NCI-H748 (cell line): ENCODE results near the gene TMCC1.
"Not testable (repeated sequence)": the region's sequence is repeated elsewhere in the genome, so short reads cannot be mapped to it uniquely, and the experiment has no call there.

Experiments
- DNase-seq: peaks from one replicate; lab custom pipeline; 2025; ENCODE audit not compliant: unreplicated experiment; lab: John Stamatoyannopoulos, UW

Gene TMCC1

GRCh38 chr3:129734449-129734848 is 159.1 kb downstream of the TMCC1 start:
- no peak for DNase-seq

- no peak for DNase-seq
Observed at GRCh38 chr3:129732200-129732876, 161.2 kb downstream of the TMCC1 start.

- no peak for DNase-seq
Observed at GRCh38 chr3:129727707-129728106, 165.8 kb downstream of the TMCC1 start.

- DNase-seq, result no peak
Observed at GRCh38 chr3:129723558-129724324, 169.8 kb downstream of the TMCC1 start.

GRCh38 chr3:129722527-129722926 is 171.0 kb downstream of the TMCC1 start:
- DNase-seq, result no peak

- DNase-seq, result no peak
Observed at GRCh38 chr3:129718201-129718600, 175.3 kb downstream of the TMCC1 start.

GRCh38 chr3:129715854-129716253 is 177.7 kb downstream of the TMCC1 start:
- no peak for DNase-seq

GRCh38 chr3:129708328-129708861 is 185.1 kb downstream of the TMCC1 start:
- no peak for DNase-seq

- DNase-seq, result no peak
Observed at GRCh38 chr3:129705274-129705673, 188.2 kb downstream of the TMCC1 start.

- no peak for DNase-seq
Observed at GRCh38 chr3:129703913-129704312, 189.6 kb downstream of the TMCC1 start.

GRCh38 chr3:129702934-129703712 is 190.4 kb downstream of the TMCC1 start:
- DNase-seq, result no peak

- DNase-seq, result no peak
Observed at GRCh38 chr3:129701161-129701560, 192.3 kb downstream of the TMCC1 start.

- no peak for DNase-seq
Observed at GRCh38 chr3:129699612-129700011, 193.9 kb downstream of the TMCC1 start.

GRCh38 chr3:129699199-129699598 is 194.3 kb downstream of the TMCC1 start:
- no peak for DNase-seq

GRCh38 chr3:129697229-129697969 is 196.1 kb downstream of the TMCC1 start:
- no peak for DNase-seq

GRCh38 chr3:129696430-129696829 is 197.1 kb downstream of the TMCC1 start:
- DNase-seq, result not testable (repeated sequence)

- no peak for DNase-seq
Observed at GRCh38 chr3:129695230-129695629, 198.3 kb downstream of the TMCC1 start.

- DNase-seq, result no peak
Observed at GRCh38 chr3:129694228-129694627, 199.3 kb downstream of the TMCC1 start.

- no peak for DNase-seq
Observed at GRCh38 chr3:129692743-129693142, 200.8 kb downstream of the TMCC1 start.

GRCh38 chr3:129690963-129691362 is 202.5 kb downstream of the TMCC1 start:
- no peak for DNase-seq

GRCh38 chr3:129690406-129690805 is 203.1 kb downstream of the TMCC1 start:
- peak; percentile 70 for DNase-seq
